ENCODE measurements around the gene NALCN. TPM values are rescaled to one million over a fixed set of nuclear protein-coding genes. Genes with fewer than 3 reads are reported as not detected.

Gene NALCN
- total RNA-seq, 2 donors from 2014 or later: 3.2 TPM; not detected in 1

GRCh38 chr13:101272886-101273285 lies 143.4 kb downstream of the NALCN start:
- no peaks in the 10 kb centered on the region for H3K36me3 ChIP-seq
- H3K9me3 ChIP-seq: no peaks in the 10 kb centered on the region
- H3K27me3 ChIP-seq (replicated peaks; ENCODE audit: insufficient read depth): no peaks in the 10 kb centered on the region
- H3K4me1 ChIP-seq (replicated peaks): no peaks in the 10 kb centered on the region
- 86% methylated on average over 9 of the region's 9 CpGs for WGBS
- no peak overlapping the region for H3K27ac ChIP-seq
- TF ChIP-seq POLR2A (IDR thresholded peaks at IDR 0.05) (no peak), POLR2AphosphoS5 (IDR thresholded peaks at IDR 0.05) (no peak)
- TF ChIP-seq, protein P1, sequence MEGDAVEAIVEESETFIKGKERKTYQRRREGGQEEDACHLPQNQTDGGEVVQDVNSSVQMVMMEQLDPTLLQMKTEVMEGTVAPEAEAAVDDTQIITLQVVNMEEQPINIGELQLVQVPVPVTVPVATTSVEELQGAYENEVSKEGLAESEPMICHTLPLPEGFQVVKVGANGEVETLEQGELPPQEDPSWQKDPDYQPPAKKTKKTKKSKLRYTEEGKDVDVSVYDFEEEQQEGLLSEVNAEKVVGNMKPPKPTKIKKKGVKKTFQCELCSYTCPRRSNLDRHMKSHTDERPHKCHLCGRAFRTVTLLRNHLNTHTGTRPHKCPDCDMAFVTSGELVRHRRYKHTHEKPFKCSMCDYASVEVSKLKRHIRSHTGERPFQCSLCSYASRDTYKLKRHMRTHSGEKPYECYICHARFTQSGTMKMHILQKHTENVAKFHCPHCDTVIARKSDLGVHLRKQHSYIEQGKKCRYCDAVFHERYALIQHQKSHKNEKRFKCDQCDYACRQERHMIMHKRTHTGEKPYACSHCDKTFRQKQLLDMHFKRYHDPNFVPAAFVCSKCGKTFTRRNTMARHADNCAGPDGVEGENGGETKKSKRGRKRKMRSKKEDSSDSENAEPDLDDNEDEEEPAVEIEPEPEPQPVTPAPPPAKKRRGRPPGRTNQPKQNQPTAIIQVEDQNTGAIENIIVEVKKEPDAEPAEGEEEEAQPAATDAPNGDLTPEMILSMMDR (IDR thresholded peaks at IDR 0.05): no peak
- intact Hi-C loops (cut with DNase I): no loop called here
- DNase-seq (ENCODE audit: low spot score): no peak
- H3K4me3 ChIP-seq: no peak overlapping the region

DNA sequence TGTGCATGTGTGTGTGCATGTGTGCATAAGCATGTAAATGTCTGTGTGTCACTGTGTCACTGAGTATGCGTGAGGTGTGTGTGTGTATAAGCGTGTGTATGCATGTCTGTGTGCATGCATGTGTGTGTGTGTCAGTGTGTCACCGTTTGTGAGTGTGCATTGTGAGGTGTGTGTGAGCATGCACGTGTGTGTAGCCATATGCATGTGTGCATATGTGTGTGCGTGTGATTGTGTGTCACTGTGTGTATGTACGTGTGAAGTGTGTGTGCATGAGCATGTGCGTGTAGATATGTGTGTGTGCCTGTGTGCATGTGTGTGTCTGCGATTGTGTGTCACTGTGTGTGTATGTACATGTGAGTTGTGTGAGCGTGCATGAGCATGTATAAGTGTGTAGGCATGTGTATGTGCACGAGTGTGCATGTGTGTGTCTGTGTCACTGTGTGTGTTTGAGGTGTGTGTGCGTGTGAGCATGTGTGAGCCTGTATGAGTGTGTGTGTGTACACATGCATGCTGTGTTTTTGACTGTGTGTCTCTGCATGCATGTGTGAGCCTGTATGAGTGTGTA lies 144.5 kb downstream of the NALCN start:
- TF ChIP-seq POLR2A (IDR thresholded peaks at IDR 0.05): no peak
- TF ChIP-seq POLR2AphosphoS5 (IDR thresholded peaks at IDR 0.05): no peak
- TF ChIP-seq, protein P1 (IDR thresholded peaks at IDR 0.05): no peak
- no peak for DNase-seq (ENCODE audit: low spot score)
- intact Hi-C loops (cut with DNase I): no loop called here
- WGBS: 92% methylated on average over 11 of the region's 11 CpGs
- Histone ChIP-seq H3K27me3 (replicated peaks; ENCODE audit: insufficient read depth) (no peaks in the 10 kb centered on the region), H3K36me3 (no peaks in the 10 kb centered on the region), H3K27ac (no peak overlapping the region), H3K4me3 (no peak overlapping the region), H3K4me1 (replicated peaks) (no peaks in the 10 kb centered on the region), H3K9me3 (no peaks in the 10 kb centered on the region)

- WGBS: 82% methylated on average over 5 of the region's 5 CpGs
- no peak for DNase-seq (ENCODE audit: low spot score)
- H3K27me3 ChIP-seq (replicated peaks; ENCODE audit: insufficient read depth): no peaks in the 10 kb centered on the region
- intact Hi-C loops (cut with DNase I): loop anchor here (10.0 kb wide), 1 partner anchor 1693 kb away; no protein-coding TSS in a partner anchor
- no peak overlapping the region for H3K27ac ChIP-seq
- TF ChIP-seq, protein P1 (IDR thresholded peaks at IDR 0.05): no peak
- no peak for TF ChIP-seq POLR2AphosphoS5 (IDR thresholded peaks at IDR 0.05)
- TF ChIP-seq POLR2A (IDR thresholded peaks at IDR 0.05): no peak
- no peaks in the 10 kb centered on the region for H3K36me3 ChIP-seq
- no peak overlapping the region for H3K4me3 ChIP-seq
- H3K9me3 ChIP-seq: no peaks in the 10 kb centered on the region
- no peaks in the 10 kb centered on the region for H3K4me1 ChIP-seq (replicated peaks)
These were observed 148.7 kb downstream of the NALCN start for GRCh38 chr13:101267656-101268055.

DNA sequence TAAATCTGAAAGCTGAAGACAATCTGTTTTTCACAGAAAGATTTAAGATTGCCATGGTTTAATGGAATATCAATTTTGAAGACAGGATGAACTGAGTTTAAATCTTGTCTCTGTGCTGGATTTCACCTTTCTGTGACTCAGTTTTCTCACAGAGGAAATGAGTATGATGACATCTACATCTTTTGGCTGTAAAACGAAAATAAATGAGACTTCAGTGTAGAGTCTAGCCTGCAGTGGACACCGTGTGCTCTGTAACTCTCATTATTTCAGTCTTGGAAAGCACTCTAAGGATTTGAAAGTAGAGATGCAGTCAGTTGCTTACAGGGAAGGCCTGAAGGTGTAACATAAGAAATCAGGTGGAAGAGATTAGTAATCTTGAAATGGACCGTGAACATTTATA lies 150.4 kb downstream of the NALCN start:
- no peaks in the 10 kb centered on the region for H3K27me3 ChIP-seq (replicated peaks; ENCODE audit: insufficient read depth)
- no peak overlapping the region for H3K4me3 ChIP-seq
- TF ChIP-seq, protein P1 (IDR thresholded peaks at IDR 0.05): no peak
- no peak for TF ChIP-seq POLR2AphosphoS5 (IDR thresholded peaks at IDR 0.05)
- TF ChIP-seq POLR2A (IDR thresholded peaks at IDR 0.05): no peak
- WGBS: 46% methylated on average over 3 of the region's 3 CpGs
- DNase-seq (ENCODE audit: low spot score): no peak
- H3K27ac ChIP-seq: no peak overlapping the region
- intact Hi-C loops (cut with DNase I): loop anchor here (10.0 kb wide), 1 partner anchor 1691 kb away; no protein-coding TSS in a partner anchor
- no peaks in the 10 kb centered on the region for H3K36me3 ChIP-seq
- H3K4me1 ChIP-seq (replicated peaks): no peaks in the 10 kb centered on the region
- no peaks in the 10 kb centered on the region for H3K9me3 ChIP-seq

- no peak overlapping the region for H3K4me3 ChIP-seq
- TF ChIP-seq POLR2AphosphoS5 (IDR thresholded peaks at IDR 0.05) (no peak), POLR2A (IDR thresholded peaks at IDR 0.05) (no peak)
- TF ChIP-seq, protein P1 (IDR thresholded peaks at IDR 0.05): no peak
- no peaks in the 10 kb centered on the region for H3K4me1 ChIP-seq (replicated peaks)
- H3K9me3 ChIP-seq: no peaks in the 10 kb centered on the region
- no peak for DNase-seq (ENCODE audit: low spot score)
- H3K27me3 ChIP-seq (replicated peaks; ENCODE audit: insufficient read depth): no peaks in the 10 kb centered on the region
- WGBS: 55% methylated on average over 2 of the region's 2 CpGs
- intact Hi-C loops (cut with DNase I): loop anchor here (10.0 kb wide), 1 partner anchor 1690 kb away; no protein-coding TSS in a partner anchor
- no peaks in the 10 kb centered on the region for H3K36me3 ChIP-seq
- no peak overlapping the region for H3K27ac ChIP-seq
These were observed 151.4 kb downstream of the NALCN start for GRCh38 chr13:101264931-101265330.

All from prostate gland (tissue), 2 donors.